GM19043 (cell line): ENCODE data around the gene MED22.

Experiments used
- ATAC-seq: cut with Tn5 transposase; IDR thresholded peaks from one replicate; pipeline ENCODE4 v1.9.1; 2021; ENCODE audit warnings: low read depth; ENCODE audit not compliant: unreplicated experiment

The MED22 gene

GRCh38 chr9:133356391-133357091 lies 8.6 kb upstream of the MED22 start, which contains the start of the genes SURF1 and SURF2:
TSS of gene SURF1 (minus strand) at chr9:133356487. CDS start at chr9:133356453, 34 bp downstream.
TSS of gene SURF2 (plus strand) at chr9:133356550. CDS start at chr9:133356593, 43 bp downstream.
- ATAC-seq: no peak

- ATAC-seq: no peak
Observed at GRCh38 chr9:133355881-133356357, 8.0 kb upstream of the MED22 start.

GRCh38 chr9:133354766-133355165 lies 6.8 kb upstream of the MED22 start:
- no peak for ATAC-seq

GRCh38 chr9:133353548-133353947 lies 5.6 kb upstream of the MED22 start:
- no peak for ATAC-seq

GRCh38 chr9:133352635-133353340 lies 4.9 kb upstream of the MED22 start:
- ATAC-seq: no peak

- no peak for ATAC-seq
Observed at GRCh38 chr9:133351908-133352634, 4.1 kb upstream of the MED22 start.

GRCh38 chr9:133351526-133351907 lies 3.6 kb upstream of the MED22 start:
- no peak for ATAC-seq

GRCh38 chr9:133349965-133350616 lies 2.2 kb upstream of the MED22 start:
- ATAC-seq: no peak

- ATAC-seq: no peak
Observed at GRCh38 chr9:133348718-133349573, 1.0 kb upstream of the MED22 start.

- ATAC-seq: no peak
Observed at GRCh38 chr9:133347515-133347984, 381 bp downstream of the MED22 start.

GRCh38 chr9:133346021-133346785 lies 1.7 kb downstream of the MED22 start:
- no peak for ATAC-seq

- no peak for ATAC-seq
Observed at GRCh38 chr9:133345596-133345995, 2.3 kb downstream of the MED22 start.

GRCh38 chr9:133344979-133345378 lies 3.0 kb downstream of the MED22 start:
- ATAC-seq: no peak

GRCh38 chr9:133344071-133344470 lies 3.9 kb downstream of the MED22 start:
- ATAC-seq: no peak

- ATAC-seq: no peak
Observed at GRCh38 chr9:133342570-133342969, 5.4 kb downstream of the MED22 start.

GRCh38 chr9:133342069-133342406 lies 5.9 kb downstream of the MED22 start:
- no peak for ATAC-seq

- no peak for ATAC-seq
Observed at GRCh38 chr9:133341369-133342068, 6.4 kb downstream of the MED22 start.

GRCh38 chr9:133340916-133341315 lies 7.0 kb downstream of the MED22 start:
- no peak for ATAC-seq
